ENCODE results near the gene RTEL1.

- TF ChIP-seq EZH2 (IDR thresholded peaks at IDR 0.05; ENCODE audit: low read length, missing control alignments) (no peak), CTCF (conservative IDR thresholded peaks at IDR 0.05 in 1 of 2, IDR thresholded peaks at IDR 0.05 in 1 of 2; ENCODE audit: low read depth in 1 of 2, low read length in 2 of 2) (no peak)
Observed at GRCh38 chr20:63686094-63686491, 28.0 kb downstream of the RTEL1 start.

All from fibroblast of lung (primary cell).